PC-9 (cell line): Measurements from ENCODE around the gene TBC1D22B.

ENCODE experiments used
- CTCF ChIP-seq: fragments of 200-600 bp; sonication (generic); conservative IDR thresholded peaks from 2 replicates; pipeline ENCODE4 v1.6.1; 2017; ENCODE audit warnings: mixed run types, antibody characterized with exemption, mild to moderate bottlenecking, moderate library complexity
- EZH2 ChIP-seq: fragments of 200-600 bp; sonication (generic); IDR thresholded peaks from 2 replicates; pipeline ENCODE4 v1.8.0; 2017; ENCODE audit warnings: antibody characterized with exemption, low read depth

- TF ChIP-seq EZH2 (no peak), CTCF (no peak)
Measured at GRCh38 chr6:37277001-37277409, 19.4 kb downstream of the TBC1D22B start.
